Stimulated activated CD8-positive, alpha-beta memory T cell treated with anti-CD3 and anti-CD28 coated beads, Interleukin-12 subunit alpha, Interleukin-12 subunit beta, amount 100 ng/mL, for 1 hour (primary cell): ENCODE data around the gene CXorf58.

Experiments used
- DNase-seq: peaks from one replicate; pipeline ENCODE4 v3.0.0-alpha.2; 2020; ENCODE audit warnings: low read depth

Gene CXorf58

DNA sequence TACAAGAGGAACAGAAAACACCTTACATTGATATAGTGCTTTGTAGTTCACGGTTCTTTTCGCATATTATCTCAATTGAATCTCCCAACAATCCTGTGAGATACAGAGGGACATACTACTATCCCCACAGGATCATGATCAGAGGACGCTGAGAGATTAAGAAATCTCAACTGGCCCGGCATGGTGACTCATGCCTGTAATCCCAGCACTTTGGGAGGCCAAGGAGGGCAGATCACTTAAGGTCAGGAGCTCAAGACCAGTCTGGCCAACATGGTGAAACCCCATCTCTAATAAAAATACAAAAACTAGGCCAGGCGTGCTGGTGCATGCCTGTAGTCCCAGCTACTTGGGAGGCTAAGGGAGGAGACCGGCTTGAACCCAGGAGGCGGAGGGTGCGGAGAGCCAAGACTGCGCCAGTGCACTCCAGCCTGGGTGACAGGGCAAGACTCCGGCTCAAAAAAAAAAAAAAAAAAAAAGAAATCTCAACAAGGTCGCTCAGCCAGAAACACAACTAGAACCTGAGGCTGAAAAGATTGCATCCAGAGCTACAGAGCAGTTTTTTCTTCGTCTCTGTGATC lies 7.5 kb upstream of the CXorf58 start:
- no peak for DNase-seq

DNA sequence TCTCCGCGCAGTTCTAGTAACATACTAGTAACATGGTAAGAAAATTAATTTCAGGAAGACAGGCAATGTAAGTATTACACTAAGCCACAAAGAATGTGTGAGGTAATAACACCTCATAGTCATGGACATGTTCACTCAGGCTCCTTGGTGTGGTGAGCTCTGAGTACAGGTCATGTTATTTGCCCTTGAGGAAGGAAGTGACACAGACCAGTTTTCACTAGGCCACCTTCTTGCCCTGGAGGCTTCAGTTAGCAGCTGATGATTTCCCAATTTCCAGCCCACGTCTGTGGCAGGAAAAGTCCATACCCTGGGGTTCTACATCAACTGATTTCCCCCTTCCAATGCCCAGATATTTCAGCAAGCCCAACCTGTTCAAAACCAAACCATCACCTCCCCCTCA lies 6.7 kb upstream of the CXorf58 start:
- DNase-seq, result no peak

DNA sequence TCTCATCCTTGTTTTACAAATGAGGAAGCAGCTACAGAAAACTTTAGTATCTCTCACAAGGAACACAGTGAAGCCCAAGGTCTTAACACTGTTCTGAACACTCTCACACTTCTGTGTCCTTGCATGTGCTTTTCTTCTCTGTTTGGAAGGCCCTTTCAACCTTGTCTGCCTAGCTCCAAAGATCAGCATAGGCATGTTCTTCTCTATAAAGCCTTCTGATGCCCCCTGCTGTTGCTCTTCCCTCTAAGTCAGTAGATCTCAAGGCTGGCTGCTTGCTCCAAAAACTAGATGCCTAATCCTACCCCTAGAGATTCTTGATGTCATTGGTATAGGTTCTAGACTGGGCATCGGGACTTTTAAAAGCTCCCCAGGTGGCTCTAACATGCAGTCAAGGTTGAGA lies 6.0 kb upstream of the CXorf58 start:
- no peak for DNase-seq

DNA sequence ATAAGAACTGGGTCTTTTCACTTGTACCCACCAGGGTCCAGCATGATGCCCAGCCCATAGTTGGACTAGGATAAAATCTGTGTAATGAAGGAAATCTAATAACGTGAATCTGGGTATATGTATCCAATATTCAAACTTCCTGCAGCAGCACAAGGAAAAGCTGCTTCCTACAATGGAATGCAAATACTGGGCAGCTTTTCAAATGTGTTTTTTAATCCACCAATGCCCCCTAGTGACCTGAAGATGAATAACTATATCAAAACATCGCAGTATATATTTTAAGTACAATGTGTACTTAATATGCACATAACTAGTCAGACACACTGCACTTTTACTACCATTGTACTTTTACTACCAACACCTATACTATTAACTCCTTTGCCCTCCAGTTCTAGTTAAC lies 5.4 kb upstream of the CXorf58 start:
- no peak for DNase-seq

DNA sequence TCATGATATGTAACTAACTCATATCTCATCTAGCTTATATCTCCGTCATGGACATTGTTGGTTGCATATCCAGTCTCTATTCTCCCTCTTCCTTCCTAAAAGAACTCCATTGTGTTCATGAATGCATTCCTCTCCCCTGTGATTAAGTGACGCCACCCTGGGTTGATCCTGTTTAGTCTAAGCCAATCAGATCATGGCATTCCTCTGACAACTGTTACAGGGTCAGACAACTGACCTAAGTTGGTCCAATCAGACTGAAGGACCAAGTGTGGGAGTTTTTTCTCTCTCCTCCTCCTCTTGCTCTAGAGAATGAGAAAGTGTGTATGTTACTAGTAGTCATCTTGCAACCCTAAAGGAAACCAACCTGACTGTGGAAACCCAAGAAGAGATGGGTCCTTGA lies 3.7 kb upstream of the CXorf58 start:
- no peak for DNase-seq

DNA sequence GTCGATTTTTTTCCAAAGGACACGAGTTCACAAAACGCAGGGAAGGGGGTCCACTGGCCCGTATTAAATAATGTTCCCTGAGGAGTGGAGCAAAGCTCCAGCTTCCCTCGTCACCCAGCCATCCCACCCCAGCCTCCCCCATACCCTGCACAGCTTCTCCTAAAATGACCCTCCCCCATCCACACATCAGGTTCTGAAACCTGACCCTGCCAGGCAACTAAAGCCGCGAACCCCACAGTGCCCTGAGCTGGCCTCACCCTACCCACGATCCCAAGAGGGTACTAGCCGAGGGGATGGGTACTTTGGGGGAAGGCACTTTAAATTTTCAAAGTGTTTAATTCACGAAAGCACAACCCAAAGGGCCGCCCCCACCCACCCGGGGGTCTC lies 702 bp upstream of the CXorf58 start:
- no peak for DNase-seq

DNA sequence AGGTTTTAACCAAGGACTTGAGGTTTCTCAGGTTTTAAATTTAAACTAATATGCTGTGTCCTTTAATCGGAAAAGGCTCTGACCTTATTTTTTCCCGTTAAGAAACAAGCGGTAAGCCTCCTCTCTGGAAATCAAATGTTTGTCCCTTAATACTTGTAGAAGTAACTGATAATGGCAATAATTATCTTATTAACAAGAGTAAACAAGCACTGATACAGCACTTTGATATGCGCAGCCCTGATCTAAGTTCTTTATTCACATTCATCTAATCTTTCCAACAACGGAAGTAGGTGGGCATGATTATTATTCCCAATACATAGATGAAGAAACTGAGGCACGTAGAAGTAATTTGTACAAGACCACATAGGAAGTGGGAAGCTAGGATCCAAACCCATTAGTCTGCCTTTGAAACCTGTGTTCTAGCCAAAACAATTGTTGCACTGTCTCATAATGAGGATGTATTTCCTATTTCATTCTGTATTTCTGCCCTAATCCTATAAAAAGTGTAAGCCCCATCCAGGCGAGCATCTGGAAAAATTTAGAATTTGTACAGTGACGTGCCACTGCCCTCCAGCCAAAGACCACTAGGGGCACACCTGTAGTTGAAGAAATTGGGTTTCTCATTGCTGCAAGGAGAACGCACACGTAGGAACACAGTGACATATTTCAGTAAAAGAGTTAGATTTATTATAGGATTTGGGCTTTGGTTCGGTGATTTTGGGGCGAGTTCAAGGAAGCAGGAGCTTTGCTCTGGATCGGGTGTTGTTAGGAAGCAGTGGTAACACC lies 606 bp downstream of the CXorf58 start:
- no peak for DNase-seq

DNA sequence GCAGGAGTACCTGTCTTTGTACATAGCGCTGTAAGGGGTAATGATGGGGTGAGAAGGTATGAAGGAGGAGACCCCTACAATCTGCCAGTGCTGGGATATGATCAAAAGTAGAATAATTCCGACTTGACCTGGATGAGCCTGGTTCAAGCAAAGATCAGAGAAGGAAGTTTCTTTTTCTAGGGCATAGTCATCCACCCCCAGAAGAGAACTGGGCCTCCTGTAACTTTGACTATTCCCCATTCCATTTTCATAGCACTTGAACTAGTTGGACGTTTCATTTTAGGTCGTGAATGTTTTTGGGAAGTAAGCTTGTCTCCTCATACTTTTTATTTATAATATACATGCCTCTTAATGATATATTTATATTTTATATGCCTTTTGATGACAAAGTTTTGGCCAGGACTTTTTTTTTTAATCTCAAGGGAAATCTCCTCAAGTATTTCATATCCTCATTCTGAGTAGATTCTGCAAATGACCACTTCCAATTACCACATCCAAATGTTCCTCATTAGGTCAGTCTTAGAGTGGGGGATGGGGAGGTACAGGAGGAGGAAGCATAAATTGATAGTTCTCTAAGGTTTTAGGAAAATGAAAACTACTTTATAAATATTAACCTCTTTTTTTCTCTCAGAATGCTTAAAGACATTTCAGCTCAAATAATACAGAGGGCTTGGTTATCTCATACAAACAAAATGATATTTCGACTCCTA lies 3.5 kb downstream of the CXorf58 start:
- DNase-seq, result no peak

DNA sequence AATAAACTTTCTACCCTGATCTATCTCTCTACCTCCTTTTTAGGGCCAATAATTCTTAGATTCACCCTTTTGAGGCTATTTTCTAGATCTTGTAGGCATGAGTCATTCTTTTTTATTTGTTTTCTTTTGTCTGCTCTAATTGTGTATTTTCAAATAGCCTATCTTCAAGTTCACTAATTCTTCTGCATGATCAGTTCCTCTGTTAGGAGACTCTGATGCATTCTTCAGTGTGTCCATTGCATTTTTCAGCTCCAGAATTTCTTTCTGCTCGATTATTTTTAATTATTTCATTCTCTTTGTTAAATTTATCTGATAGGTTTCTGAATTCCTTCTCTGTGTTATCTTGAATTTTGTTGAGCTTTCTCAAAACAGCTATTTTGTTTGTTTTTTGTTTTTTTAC lies 11.3 kb downstream of the CXorf58 start:
- DNase-seq, result no peak

DNA sequence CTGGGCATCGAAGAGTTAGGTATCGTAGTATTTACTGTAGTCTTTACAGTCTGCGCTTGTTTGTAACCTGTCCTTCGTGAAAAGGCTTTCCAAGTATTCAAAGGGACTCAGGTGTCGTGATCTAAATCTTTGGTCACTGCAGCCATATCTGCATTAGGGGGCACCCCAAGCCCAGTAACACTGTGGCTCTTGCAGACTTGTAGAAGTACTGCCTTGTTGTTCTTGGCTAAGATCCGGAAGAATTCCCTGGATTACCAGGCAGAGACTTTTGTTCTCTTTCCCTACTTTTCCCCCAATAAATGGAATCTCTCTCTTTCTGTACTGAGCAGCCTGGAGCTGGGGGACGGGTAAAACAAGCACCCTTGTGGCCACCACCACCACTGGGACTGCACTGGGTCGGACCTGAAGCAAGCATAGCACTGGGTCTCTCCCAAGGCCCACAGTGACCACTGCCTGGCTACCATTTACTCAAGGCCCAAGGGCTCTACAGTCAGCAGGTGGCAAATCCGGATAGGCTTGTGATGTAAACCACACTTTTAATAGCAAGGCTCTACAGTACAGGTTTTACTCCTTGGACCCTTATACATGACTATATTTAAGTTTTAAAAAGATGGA lies 12.0 kb downstream of the CXorf58 start:
- DNase-seq, result no peak

DNA sequence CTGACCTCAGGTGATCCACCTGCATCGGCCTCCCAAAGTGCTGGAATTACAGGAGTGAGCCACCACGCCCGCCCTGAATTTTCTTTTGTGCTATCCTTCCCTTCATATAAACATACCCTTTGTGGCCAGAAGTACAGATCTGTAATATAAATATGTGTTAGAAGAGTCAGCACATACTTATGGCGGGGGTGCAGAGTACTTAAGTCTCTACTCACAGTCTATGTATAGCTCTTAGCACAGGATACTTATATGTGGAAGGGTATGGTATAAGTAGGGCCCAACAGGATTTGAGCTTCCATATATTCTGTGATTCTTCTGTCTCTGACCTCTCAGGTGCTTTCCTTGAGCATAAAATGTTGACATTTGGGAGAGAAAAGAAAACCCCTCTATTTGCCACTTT lies 18.2 kb downstream of the CXorf58 start:
- no peak for DNase-seq

DNA sequence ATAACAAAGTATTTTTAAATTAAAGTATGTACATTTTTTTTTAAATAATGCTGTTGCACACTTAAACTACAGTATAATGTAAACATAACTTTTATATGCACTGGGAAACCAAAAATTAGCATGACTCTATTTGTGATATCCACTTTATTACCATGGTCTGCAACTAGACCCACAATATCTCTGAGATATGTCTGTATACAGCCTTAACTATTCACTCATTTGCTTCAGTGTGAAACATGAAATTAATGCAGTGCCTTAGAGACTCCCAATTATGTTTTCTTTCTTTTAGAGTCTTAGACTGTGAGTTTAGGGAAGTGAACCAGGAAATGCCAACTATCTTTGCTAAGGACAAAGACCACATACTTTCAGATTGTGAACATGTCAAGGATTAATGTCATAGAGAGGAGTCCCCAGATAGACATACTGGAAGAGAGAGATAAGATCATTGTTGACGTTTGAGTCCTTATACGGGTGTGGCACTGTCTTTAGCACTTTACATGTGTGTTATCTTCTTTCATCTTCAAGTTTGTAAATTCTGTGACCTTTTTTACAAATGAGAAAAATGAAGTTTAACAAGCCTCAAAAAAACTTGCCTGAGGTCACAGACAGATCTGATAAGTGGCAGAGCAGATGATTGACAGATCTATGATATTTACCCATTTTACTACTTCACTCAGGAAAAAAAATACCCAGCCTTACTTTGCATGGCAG lies 23.2 kb downstream of the CXorf58 start:
- DNase-seq, result no peak

DNA sequence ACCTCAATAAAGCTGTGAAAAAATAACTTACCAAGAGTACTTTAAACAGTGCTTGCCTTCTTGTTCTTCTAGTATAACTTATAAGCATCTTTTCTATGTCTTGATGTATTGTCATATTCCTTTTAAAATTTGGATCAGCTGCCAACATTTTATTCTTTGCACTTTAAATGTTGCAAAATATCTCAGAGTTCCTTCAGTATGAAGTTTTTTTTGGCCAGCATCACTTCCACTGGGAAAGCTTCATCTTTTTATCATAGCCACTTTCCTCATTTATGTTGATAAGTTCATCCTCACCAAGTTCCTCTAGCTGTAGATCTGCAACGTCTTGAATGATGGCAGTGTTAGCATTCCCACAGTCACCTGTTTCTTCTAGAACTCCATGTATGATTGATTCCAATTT lies 24.2 kb downstream of the CXorf58 start:
- no peak for DNase-seq

DNA sequence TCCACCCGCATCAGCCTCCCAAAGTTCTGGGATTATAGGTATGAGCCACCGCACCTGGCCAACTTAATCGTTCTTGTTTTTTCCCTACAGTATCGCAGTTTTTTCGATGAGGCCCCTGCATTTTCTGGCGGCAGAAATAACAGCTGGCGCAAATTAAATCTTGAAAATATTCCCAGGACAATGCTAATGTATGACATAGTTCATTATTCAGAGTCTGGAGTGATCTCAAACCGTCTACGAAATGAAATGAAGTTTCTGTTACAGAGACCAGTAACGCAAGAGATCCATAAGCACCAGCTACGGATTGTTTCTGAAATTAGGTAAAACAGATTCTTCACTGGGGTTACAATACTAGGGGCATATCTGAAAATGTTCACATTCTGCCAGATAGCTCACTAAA lies 27.3 kb downstream of the CXorf58 start:
- DNase-seq, result no peak

DNA sequence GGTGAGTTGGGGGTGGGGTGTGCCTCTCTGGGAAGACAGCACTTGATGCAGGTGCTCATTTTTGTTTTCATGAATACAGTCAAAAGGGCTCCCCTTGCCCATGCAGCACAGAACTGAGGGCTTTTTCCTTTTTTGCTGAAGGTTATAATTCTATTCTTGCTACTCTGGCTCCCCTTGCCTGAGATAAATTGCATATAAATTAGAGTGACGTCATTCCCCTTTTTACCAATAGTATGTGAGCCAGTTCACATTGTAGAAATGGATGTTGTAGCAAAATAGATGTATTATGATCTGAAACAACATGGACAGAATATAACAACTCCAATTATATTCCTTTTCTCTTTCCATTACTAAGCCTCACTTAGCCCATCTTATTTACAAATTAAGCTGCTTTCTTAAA lies 28.4 kb downstream of the CXorf58 start:
- DNase-seq, result no peak

DNA sequence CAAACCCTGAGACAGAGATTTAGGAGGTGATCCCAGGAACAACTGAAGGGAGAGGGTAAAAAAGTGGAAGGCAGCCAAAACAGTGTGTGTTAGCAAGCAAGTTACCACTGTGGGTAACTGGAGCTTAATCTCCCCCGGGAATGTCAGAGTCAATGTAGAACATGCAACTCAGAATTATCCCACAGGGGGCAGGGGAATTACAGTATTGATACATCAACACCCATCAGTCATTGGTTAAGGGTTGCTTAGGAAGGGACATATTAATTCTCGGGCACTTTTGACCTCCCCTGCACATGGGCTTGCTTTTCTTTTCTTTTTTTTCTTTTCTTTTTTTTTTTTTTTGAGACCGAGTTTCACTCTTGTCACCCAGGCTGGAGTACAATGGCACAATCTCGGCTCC lies 29.3 kb downstream of the CXorf58 start:
- no peak for DNase-seq

DNA sequence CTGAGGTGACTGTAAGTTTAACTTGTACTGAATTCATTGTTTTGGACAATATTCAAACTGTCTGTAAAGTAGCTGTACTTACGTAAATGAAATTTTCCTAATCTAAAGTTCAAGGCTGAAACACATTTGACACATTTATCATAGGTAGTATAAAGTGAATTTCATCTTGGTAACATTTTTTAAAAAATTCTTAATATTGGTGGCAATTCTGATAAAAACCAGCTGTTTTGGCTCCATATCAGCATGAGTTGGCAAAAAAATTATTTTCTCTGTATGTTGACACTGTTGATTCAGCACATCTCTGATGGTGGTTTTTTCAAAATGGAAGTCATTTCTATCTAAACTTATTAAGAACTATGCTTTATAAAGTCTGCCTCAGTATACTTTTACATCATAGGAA lies 30.9 kb downstream of the CXorf58 start:
- DNase-seq, result no peak

DNA sequence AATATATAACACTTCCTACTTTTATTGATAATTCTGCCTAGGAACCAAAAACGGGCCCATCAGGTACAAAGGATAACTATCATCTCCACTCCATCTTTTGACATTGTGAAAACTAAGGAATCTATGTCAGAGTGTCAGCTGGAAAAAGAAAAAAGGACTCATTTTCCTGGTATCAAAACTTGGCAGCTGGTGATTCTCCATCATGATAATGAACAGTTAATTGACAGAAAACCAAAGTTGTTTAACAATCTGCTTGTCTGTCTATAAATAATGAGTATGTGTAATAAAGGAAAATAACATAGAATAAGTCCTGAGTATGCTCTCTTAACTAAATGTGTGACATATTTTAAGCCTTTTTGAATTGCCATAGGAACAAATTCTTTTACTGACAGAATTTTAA lies 31.4 kb downstream of the CXorf58 start:
- no peak for DNase-seq

DNA sequence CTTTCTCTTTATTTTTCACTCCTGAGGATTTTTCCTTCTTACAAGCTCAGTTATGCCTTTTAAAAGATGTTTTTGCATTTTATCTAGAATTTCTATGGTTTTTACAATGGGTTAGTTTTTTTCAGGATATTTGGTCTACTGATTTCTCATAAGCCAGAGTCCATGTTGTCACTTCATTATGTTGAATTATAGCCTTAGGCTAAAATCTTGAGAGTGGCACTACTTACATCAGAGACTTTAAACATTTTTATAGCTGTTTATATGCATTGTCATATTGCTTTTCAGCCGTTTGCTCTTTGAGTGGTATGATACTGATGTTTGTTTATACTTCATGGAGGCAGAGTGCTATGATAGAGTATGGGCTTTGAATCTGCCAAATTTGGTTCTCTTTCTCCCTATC lies 36.4 kb downstream of the CXorf58 start:
- DNase-seq, result no peak

DNA sequence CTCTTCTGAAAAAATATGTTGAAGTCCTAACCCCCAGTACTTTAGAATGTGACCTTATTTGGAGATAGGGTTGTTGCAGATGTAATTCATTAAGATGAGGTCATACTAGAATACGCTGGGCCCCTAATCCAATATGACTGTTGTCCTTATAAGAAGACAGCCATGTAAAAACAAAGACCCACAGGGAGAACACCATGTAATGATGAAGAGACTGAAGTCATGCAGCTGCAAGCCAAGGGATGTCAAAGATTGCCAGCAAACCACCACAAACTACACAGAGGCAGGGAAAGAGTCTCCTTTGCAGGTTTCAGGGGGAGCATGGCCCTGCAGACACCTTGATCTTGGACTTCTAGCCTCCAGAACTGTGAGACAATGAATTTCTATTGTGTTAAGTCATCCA lies 37.4 kb downstream of the CXorf58 start:
- DNase-seq, result no peak

DNA sequence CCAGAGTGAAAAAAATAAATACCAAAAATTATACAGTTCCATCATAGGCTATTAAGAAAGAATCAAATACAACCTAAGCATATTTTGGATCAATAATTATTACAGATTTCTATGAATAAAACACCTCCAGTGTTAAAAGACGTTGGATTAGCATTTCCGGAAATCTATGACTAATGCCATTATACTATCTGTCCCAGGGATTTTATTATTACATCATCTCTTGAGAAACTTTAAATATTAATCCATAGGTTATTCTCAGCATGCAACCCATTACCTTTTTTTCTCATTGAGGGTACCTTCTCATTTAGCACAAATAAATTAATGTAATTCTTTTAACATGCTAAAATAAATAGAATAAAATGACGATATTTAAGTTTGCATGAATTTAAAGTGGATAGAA lies 44.6 kb downstream of the CXorf58 start:
- no peak for DNase-seq
